Measurements from ENCODE around the gene POU4F3.

DNA sequence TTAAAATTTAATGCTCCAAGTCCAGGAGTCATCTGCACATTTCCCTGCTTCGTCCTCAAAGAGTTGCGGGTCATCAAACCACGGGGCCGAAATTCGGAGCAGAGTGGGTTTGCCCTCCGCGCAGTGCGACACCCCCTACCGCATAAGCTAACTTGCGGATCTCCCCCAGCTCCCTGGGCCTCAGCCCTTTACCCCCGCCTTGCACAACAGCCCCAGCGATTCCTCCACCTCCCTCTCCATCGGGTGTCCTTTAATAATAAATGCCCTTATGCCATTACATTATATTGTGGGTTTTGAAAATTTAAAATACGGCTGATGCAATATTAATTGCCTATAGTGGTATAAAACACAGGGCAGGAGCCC lies 3.9 kb downstream of the POU4F3 start:
- no peak for TF ChIP-seq POLR2A (IDR thresholded peaks at IDR 0.05)
- TF ChIP-seq, protein P1, sequence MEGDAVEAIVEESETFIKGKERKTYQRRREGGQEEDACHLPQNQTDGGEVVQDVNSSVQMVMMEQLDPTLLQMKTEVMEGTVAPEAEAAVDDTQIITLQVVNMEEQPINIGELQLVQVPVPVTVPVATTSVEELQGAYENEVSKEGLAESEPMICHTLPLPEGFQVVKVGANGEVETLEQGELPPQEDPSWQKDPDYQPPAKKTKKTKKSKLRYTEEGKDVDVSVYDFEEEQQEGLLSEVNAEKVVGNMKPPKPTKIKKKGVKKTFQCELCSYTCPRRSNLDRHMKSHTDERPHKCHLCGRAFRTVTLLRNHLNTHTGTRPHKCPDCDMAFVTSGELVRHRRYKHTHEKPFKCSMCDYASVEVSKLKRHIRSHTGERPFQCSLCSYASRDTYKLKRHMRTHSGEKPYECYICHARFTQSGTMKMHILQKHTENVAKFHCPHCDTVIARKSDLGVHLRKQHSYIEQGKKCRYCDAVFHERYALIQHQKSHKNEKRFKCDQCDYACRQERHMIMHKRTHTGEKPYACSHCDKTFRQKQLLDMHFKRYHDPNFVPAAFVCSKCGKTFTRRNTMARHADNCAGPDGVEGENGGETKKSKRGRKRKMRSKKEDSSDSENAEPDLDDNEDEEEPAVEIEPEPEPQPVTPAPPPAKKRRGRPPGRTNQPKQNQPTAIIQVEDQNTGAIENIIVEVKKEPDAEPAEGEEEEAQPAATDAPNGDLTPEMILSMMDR (IDR thresholded peaks at IDR 0.05), result no peak
